CD4-positive, CD25-positive, alpha-beta regulatory T cell (primary cell): ENCODE data around the gene SNRPD3. TPM values are rescaled to one million over a fixed set of nuclear protein-coding genes. Genes with fewer than 3 reads are reported as not detected.

Experiments used
- ATAC-seq, 2 donors: fragments of 150-1000 bp; cut with Tn5 transposase; one replicate each; pipeline ENCODE4 v1.10.0; 2021; ENCODE audit warnings: low read depth in 2 of 2, moderate number of reproducible peaks in 2 of 2, moderate library complexity in 1 of 2
- DNase-seq, 3 donors: peaks; one replicate each; pipeline versions ENCODE4 v3.0.0 to v3.0.0-alpha.2; 2012 to 2022; ENCODE audit warnings: mixed read lengths in 1 of 3
- H3K27ac ChIP-seq: one replicate; pipeline ENCODE4 v1.7.0; 2013; ENCODE audit warnings: mild to moderate bottlenecking, low read length; ENCODE audit not compliant: insufficient read depth, poor library complexity, severe bottlenecking
- H3K27me3 ChIP-seq: one replicate; pipeline ENCODE4 v1.7.0; 2013; ENCODE audit warnings: low read length; ENCODE audit not compliant: control insufficient read depth, insufficient read depth
- H3K36me3 ChIP-seq: one replicate; pipeline ENCODE4 v1.7.0; 2013; ENCODE audit warnings: mild to moderate bottlenecking, low read length, moderate library complexity; ENCODE audit not compliant: control insufficient read depth, insufficient read depth
- H3K4me1 ChIP-seq: 2 replicates; pipeline ENCODE4 v1.7.0; 2013; ENCODE audit warnings: mild to moderate bottlenecking, low read length; ENCODE audit not compliant: insufficient read depth, control insufficient read depth, poor library complexity, severe bottlenecking
- H3K4me3 ChIP-seq: one replicate; pipeline ENCODE4 v1.7.0; 2013; ENCODE audit warnings: low read depth, mild to moderate bottlenecking, low read length, moderate library complexity
- H3K9me3 ChIP-seq, 2 experiments: 1 replicate in 1 of 2; 2 replicates in 1 of 2; pipeline ENCODE4 v1.7.0; 2013; ENCODE audit warnings: low read length in 2 of 2, mild to moderate bottlenecking in 1 of 2, moderate library complexity in 1 of 2; ENCODE audit not compliant: control insufficient read depth in 2 of 2
- H3K27ac Mint-ChIP-seq, 3 donors: one replicate each; pipeline ENCODE4 v1.8.0; 2020 to 2022; ENCODE audit warnings: mild to moderate bottlenecking in 3 of 3, mixed read lengths in 3 of 3, moderate library complexity in 2 of 3
- H3K27me3 Mint-ChIP-seq: one replicate; pipeline ENCODE4 v1.8.0; 2022; ENCODE audit warnings: mild to moderate bottlenecking, mixed read lengths
- H3K36me3 Mint-ChIP-seq: one replicate; pipeline ENCODE4 v1.8.0; 2020; ENCODE audit warnings: mixed read lengths
- H3K4me1 Mint-ChIP-seq, 4 donors: one replicate each; pipeline ENCODE4 v1.8.0; 2020 to 2022; ENCODE audit warnings: mixed read lengths in 4 of 4, mild to moderate bottlenecking in 1 of 4
- H3K4me3 Mint-ChIP-seq, 4 donors: one replicate each; pipeline ENCODE4 v1.8.0; 2020 to 2022; ENCODE audit warnings: mild to moderate bottlenecking in 4 of 4, mixed read lengths in 4 of 4, moderate library complexity in 3 of 4
- H3K9me3 Mint-ChIP-seq, 7 donors: one replicate each; pipeline ENCODE4 v1.8.0; 2020 to 2022; ENCODE audit warnings: mixed read lengths in 7 of 7, mild to moderate bottlenecking in 3 of 7, moderate library complexity in 2 of 7
- polyA plus RNA-seq, 4 donors: library from polyadenylated mRNA; unstranded; fragments of 300-500 nt; fragmentation: Illumina TruSeq; gene quantifications; one replicate each; pipeline ENCODE4 v1.2.3, GENCODE V29; 2021
- total RNA-seq: library from RNA; stranded (reverse); gene quantifications from one replicate; pipeline ENCODE4 v1.2.3, GENCODE V29; 2022

SNRPD3 gene
- total and polyA plus RNA-seq, 5 donors from 2014 or later = 41.0 to 101 (median 83.7) TPM

DNA sequence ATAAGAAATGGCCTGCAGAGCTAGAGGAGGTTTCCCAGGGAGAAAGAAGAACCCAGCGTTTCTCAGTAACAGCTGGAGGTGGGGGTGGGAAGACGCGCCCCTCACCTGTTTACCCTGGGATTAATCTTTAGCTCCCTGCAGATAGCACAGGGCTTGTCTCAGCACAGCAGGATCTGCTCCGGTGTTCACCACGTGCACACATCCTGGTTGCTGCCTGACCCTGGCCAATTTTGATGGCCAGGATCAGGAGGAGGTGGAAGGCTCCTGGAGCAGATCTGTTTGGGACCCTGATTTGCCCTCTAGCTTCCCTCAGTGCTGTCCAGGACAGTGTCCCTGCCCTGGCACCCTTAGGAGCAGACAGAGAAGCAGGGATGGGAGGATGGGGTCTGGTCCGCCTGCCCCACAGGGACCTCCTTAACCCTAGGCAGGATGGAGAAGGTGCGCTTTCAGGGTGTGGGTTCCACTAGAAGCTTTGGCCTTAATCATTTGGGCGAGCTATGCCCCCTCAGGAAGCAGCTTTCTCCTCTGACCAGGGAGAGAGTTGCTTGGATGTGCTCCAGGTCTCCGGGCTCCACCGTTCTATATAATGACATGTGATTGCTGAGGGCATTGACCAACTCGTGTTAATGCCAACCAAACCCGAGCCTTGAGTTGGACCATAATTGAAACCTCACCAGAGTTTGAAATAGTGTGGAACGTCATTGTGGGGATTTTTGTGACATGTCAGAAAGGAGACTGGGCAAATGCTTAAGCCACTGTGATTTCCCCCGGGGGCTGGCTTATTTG lies 41.4 kb upstream of the SNRPD3 start:
- H3K4me1 Mint-ChIP-seq = peaks cover 0 to 3% (median 0%) of the 10 kb centered on the region in 4 donors
- no peaks in the 10 kb centered on the region for H3K36me3 Mint-ChIP-seq
- no peak overlapping the region for H3K4me3 Mint-ChIP-seq
- H3K4me1 ChIP-seq = no peaks in the 10 kb centered on the region
- no peaks in the 10 kb centered on the region for H3K9me3 ChIP-seq
- no peaks in the 10 kb centered on the region for H3K27me3 Mint-ChIP-seq
- no peaks in the 10 kb centered on the region for H3K36me3 ChIP-seq
- H3K27ac Mint-ChIP-seq = no peak overlapping the region
- no peak overlapping the region for H3K27ac ChIP-seq
- no peaks in the 10 kb centered on the region for H3K9me3 Mint-ChIP-seq
- no peak for DNase-seq
- H3K27me3 ChIP-seq = no peaks in the 10 kb centered on the region
- no peak overlapping the region for H3K4me3 ChIP-seq
- ATAC-seq = no peak

DNA sequence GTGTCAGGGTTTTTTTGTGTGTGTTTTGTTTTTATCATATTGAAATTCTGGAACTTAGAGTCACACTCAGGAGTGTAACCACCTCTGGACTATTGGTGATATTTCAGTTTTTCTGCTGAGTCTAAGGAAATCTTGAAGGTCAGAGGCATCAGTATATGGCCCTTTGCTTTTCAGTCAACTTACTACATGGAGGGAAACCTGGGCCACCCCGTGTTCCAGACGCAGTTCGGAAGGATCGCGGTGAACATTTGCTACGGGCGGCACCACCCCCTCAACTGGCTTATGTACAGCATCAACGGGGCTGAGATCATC lies 40.8 kb upstream of the SNRPD3 start:
- Mint-ChIP-seq H3K9me3 (no peaks in the 10 kb centered on the region), H3K27ac (no peak overlapping the region), H3K27me3 (no peaks in the 10 kb centered on the region), H3K4me3 (no peak overlapping the region), H3K4me1 (peaks cover 0 to 3% (median 0%) of the 10 kb centered on the region in 4 donors), H3K36me3 (no peaks in the 10 kb centered on the region)
- DNase-seq (no peak), ATAC-seq (no peak)
- H3K27me3 ChIP-seq = no peaks in the 10 kb centered on the region
- H3K4me1 ChIP-seq = no peaks in the 10 kb centered on the region
- no peak overlapping the region for H3K27ac ChIP-seq
- H3K9me3 ChIP-seq = no peaks in the 10 kb centered on the region
- H3K36me3 ChIP-seq = no peaks in the 10 kb centered on the region
- H3K4me3 ChIP-seq = no peak overlapping the region

DNA sequence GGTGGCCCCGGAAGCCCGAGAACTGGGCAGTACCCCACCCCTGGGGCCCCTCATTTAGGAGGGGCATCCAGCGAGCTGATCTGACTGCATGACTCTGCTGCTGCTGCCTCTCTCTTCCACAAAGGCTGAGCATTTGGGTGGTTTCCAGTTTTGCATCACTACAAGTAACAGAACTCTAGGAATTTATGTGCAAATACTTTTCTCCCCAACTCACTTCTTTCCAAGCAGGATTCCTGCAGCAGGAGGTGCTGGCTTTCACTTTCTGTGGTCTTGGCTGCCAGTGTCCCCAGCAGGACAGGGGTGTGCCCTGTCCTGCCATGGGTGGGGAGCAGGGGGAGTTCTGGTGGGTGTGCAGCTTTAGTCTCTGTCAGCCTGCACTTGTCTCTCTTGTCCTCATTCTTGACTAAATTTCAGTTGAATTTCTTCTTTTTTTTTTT lies 39.5 kb upstream of the SNRPD3 start:
- Histone ChIP-seq H3K9me3 (no peaks in the 10 kb centered on the region), H3K4me3 (no peak overlapping the region), H3K27me3 (no peaks in the 10 kb centered on the region), H3K4me1 (no peaks in the 10 kb centered on the region), H3K36me3 (no peaks in the 10 kb centered on the region), H3K27ac (no peak overlapping the region)
- no peaks in the 10 kb centered on the region for H3K27me3 Mint-ChIP-seq
- no peaks in the 10 kb centered on the region for H3K9me3 Mint-ChIP-seq
- H3K4me3 Mint-ChIP-seq = no peak overlapping the region
- no peaks in the 10 kb centered on the region for H3K36me3 Mint-ChIP-seq
- no peak overlapping the region for H3K27ac Mint-ChIP-seq
- no peak for DNase-seq
- H3K4me1 Mint-ChIP-seq = peaks cover 0 to 2% (median 0%) of the 10 kb centered on the region in 4 donors
- no peak for ATAC-seq

- no peaks in the 10 kb centered on the region for H3K9me3 Mint-ChIP-seq
- no peak for DNase-seq
- H3K4me3 Mint-ChIP-seq = no peak overlapping the region
- Histone ChIP-seq H3K9me3 (no peaks in the 10 kb centered on the region), H3K4me1 (no peaks in the 10 kb centered on the region), H3K36me3 (no peaks in the 10 kb centered on the region), H3K27me3 (no peaks in the 10 kb centered on the region), H3K4me3 (no peak overlapping the region), H3K27ac (no peak overlapping the region)
- peaks cover 0 to 7% (median 3%) of the 10 kb centered on the region in 4 donors for H3K4me1 Mint-ChIP-seq
- no peak for ATAC-seq
- no peaks in the 10 kb centered on the region for H3K27me3 Mint-ChIP-seq
- no peaks in the 10 kb centered on the region for H3K36me3 Mint-ChIP-seq
- no peak overlapping the region for H3K27ac Mint-ChIP-seq
Observed at GRCh38 chr22:24517446-24517845, 38.4 kb upstream of the SNRPD3 start.

DNA sequence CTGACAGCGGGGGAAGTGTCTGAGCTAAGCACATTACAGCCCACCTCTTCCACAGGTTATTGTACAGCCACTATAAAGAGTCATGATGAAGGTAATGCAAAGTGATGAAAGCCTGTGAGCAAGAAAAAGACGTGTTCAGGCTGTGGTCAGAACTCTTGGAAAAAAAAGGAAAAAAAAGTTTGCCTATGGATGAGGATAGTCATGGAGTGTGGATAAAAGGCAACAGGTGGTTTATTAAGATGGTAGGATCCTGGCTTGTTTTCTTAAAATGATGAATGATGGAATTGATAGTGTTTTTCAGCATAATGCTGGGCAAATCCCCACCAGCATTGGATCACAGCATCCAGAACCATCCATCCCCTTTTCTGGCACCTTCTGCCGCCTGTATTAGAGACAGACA lies 37.6 kb upstream of the SNRPD3 start:
- Mint-ChIP-seq H3K4me1 (peaks cover 0 to 7% (median 3%) of the 10 kb centered on the region in 4 donors), H3K36me3 (no peaks in the 10 kb centered on the region), H3K27ac (peak overlapping the region in 1 of 3 donors; percentile 38), H3K9me3 (no peaks in the 10 kb centered on the region), H3K4me3 (no peak overlapping the region), H3K27me3 (no peaks in the 10 kb centered on the region)
- DNase-seq = no peak
- Histone ChIP-seq H3K4me1 (no peaks in the 10 kb centered on the region), H3K27me3 (no peaks in the 10 kb centered on the region), H3K9me3 (no peaks in the 10 kb centered on the region), H3K36me3 (no peaks in the 10 kb centered on the region), H3K4me3 (no peak overlapping the region), H3K27ac (no peak overlapping the region)
- no peak for ATAC-seq

GRCh38 chr22:24518771-24519485 lies 36.9 kb upstream of the SNRPD3 start:
- Mint-ChIP-seq H3K9me3 (no peaks in the 10 kb centered on the region), H3K27me3 (no peaks in the 10 kb centered on the region), H3K27ac (no peak overlapping the region), H3K36me3 (no peaks in the 10 kb centered on the region), H3K4me3 (no peak overlapping the region), H3K4me1 (peaks cover 0 to 7% (median 3%) of the 10 kb centered on the region in 4 donors)
- Histone ChIP-seq H3K9me3 (no peaks in the 10 kb centered on the region), H3K27ac (no peak overlapping the region), H3K4me1 (no peaks in the 10 kb centered on the region), H3K36me3 (no peaks in the 10 kb centered on the region), H3K4me3 (no peak overlapping the region), H3K27me3 (no peaks in the 10 kb centered on the region)
- ATAC-seq = no peak
- DNase-seq = no peak

- no peak overlapping the region for H3K27ac ChIP-seq
- peaks cover 0 to 7% (median 3%) of the 10 kb centered on the region in 4 donors for H3K4me1 Mint-ChIP-seq
- ATAC-seq (no peak), DNase-seq (no peak)
- no peaks in the 10 kb centered on the region for H3K9me3 ChIP-seq
- no peaks in the 10 kb centered on the region for H3K9me3 Mint-ChIP-seq
- H3K36me3 ChIP-seq = no peaks in the 10 kb centered on the region
- no peak overlapping the region for H3K27ac Mint-ChIP-seq
- H3K4me3 ChIP-seq = no peak overlapping the region
- no peaks in the 10 kb centered on the region for H3K27me3 ChIP-seq
- no peak overlapping the region for H3K4me3 Mint-ChIP-seq
- H3K27me3 Mint-ChIP-seq = no peaks in the 10 kb centered on the region
- H3K4me1 ChIP-seq = no peaks in the 10 kb centered on the region
- no peaks in the 10 kb centered on the region for H3K36me3 Mint-ChIP-seq
Observed at GRCh38 chr22:24519496-24519895, 36.3 kb upstream of the SNRPD3 start.
